ENCODE data around the gene ZNF22. TPM values are rescaled to one million over a fixed set of nuclear protein-coding genes. Genes with fewer than 3 reads are reported as not detected.

ZNF22 gene
- total RNA-seq, 1 donor from 2014 or later, result 81.0 TPM

GRCh38 chr10:44985175-44985681 is 15.5 kb upstream of the ZNF22 start:
- Mint-ChIP-seq H3K4me3 (no peak overlapping the region), H3K9me3 (no peaks in the 10 kb centered on the region), H3K27me3 (ENCODE audit: insufficient read depth, low read depth) (peaks cover 8% of the 10 kb centered on the region), H3K27ac (no peak overlapping the region), H3K4me1 (peaks cover 37% of the 10 kb centered on the region), H3K36me3 (peaks cover 4% of the 10 kb centered on the region)
- no peaks in the 10 kb centered on the region for H3K79me2 ChIP-seq (ENCODE audit: low read depth)
- peaks cover 18% of the 10 kb centered on the region for H3F3A ChIP-seq (ENCODE audit: low read depth)
- H3K4me3 ChIP-seq, result no peak overlapping the region
- H3K27me3 ChIP-seq, result peaks cover 29% of the 10 kb centered on the region
- DNase-seq (ENCODE audit: low spot score), result no peak
- H3K9me3 ChIP-seq (ENCODE audit: low read depth), result no peaks in the 10 kb centered on the region
- H3K4me2 ChIP-seq, result no peak overlapping the region
- no peak overlapping the region for H2AFZ ChIP-seq (replicated peaks)
- peaks cover 33% of the 10 kb centered on the region for H3K4me1 ChIP-seq
- peaks cover 8% of the 10 kb centered on the region for H4K20me1 ChIP-seq (ENCODE audit: low read depth)
- H3K36me3 ChIP-seq, result no peaks in the 10 kb centered on the region
- no peak overlapping the region for H3K9ac ChIP-seq
- no peak overlapping the region for H3K27ac ChIP-seq
- no peak for TF ChIP-seq CTCF (IDR thresholded peaks at IDR 0.05)
- TF ChIP-seq EZH2 (IDR thresholded peaks at IDR 0.05), result no peak
- no peak for TF ChIP-seq EZH2phosphoT487 (IDR thresholded peaks at IDR 0.05)

- no peak overlapping the region for H3K27ac Mint-ChIP-seq
- no peak overlapping the region for H3K4me3 Mint-ChIP-seq
- Histone ChIP-seq H3K27ac (no peak overlapping the region), H3K9ac (no peak overlapping the region), H3K4me1 (peaks cover 36% of the 10 kb centered on the region), H2AFZ (replicated peaks) (no peak overlapping the region), H3F3A (ENCODE audit: low read depth) (peaks cover 28% of the 10 kb centered on the region), H3K4me2 (peak overlapping the region; percentile 54), H3K4me3 (no peak overlapping the region), H3K9me3 (ENCODE audit: low read depth) (no peaks in the 10 kb centered on the region), H3K36me3 (no peaks in the 10 kb centered on the region), H4K20me1 (ENCODE audit: low read depth) (peaks cover 13% of the 10 kb centered on the region), H3K79me2 (ENCODE audit: low read depth) (no peaks in the 10 kb centered on the region), H3K27me3 (peaks cover 33% of the 10 kb centered on the region)
- no peak for DNase-seq (ENCODE audit: low spot score)
- H3K9me3 Mint-ChIP-seq, result no peaks in the 10 kb centered on the region
- peaks cover 34% of the 10 kb centered on the region for H3K4me1 Mint-ChIP-seq
- TF ChIP-seq EZH2phosphoT487 (IDR thresholded peaks at IDR 0.05) (no peak), EZH2 (IDR thresholded peaks at IDR 0.05) (no peak), CTCF (IDR thresholded peaks at IDR 0.05) (no peak)
- peaks cover 6% of the 10 kb centered on the region for H3K27me3 Mint-ChIP-seq (ENCODE audit: insufficient read depth, low read depth)
- H3K36me3 Mint-ChIP-seq, result peaks cover 4% of the 10 kb centered on the region
These were observed 14.5 kb upstream of the ZNF22 start for GRCh38 chr10:44986179-44986578.

- Histone ChIP-seq H3K4me3 (no peak overlapping the region), H3K4me2 (peak overlapping the region; percentile 54), H2AFZ (replicated peaks) (no peak overlapping the region), H3K9ac (no peak overlapping the region), H3K9me3 (ENCODE audit: low read depth) (no peaks in the 10 kb centered on the region), H3K27ac (no peak overlapping the region), H3K27me3 (peaks cover 38% of the 10 kb centered on the region), H4K20me1 (ENCODE audit: low read depth) (peaks cover 13% of the 10 kb centered on the region), H3K79me2 (ENCODE audit: low read depth) (no peaks in the 10 kb centered on the region), H3K4me1 (peaks cover 41% of the 10 kb centered on the region), H3F3A (ENCODE audit: low read depth) (peaks cover 33% of the 10 kb centered on the region), H3K36me3 (no peaks in the 10 kb centered on the region)
- H3K27me3 Mint-ChIP-seq (ENCODE audit: insufficient read depth, low read depth), result peaks cover 6% of the 10 kb centered on the region
- peaks cover 31% of the 10 kb centered on the region for H3K4me1 Mint-ChIP-seq
- TF ChIP-seq EZH2phosphoT487 (IDR thresholded peaks at IDR 0.05) (no peak), CTCF (IDR thresholded peaks at IDR 0.05) (no peak), EZH2 (IDR thresholded peaks at IDR 0.05) (no peak)
- H3K9me3 Mint-ChIP-seq, result no peaks in the 10 kb centered on the region
- DNase-seq (ENCODE audit: low spot score), result no peak
- peaks cover 5% of the 10 kb centered on the region for H3K36me3 Mint-ChIP-seq
- no peak overlapping the region for H3K4me3 Mint-ChIP-seq
- H3K27ac Mint-ChIP-seq, result no peak overlapping the region
These were observed 14.1 kb upstream of the ZNF22 start for GRCh38 chr10:44986670-44987069.
